Liver (tissue), 2 donors: ENCODE results near the gene TENT5C.

Source experiments
- CTCF ChIP-seq: fragments of 150-350 bp; IDR thresholded peaks from 2 replicates; pipeline ENCODE4 v1.5.1; 2017; ENCODE audit warnings: improper control_type of control experiment, low read depth, low read length; ENCODE audit not compliant: missing input control
- REST ChIP-seq: IDR thresholded peaks from 2 replicates; pipeline ENCODE4 v1.6.1; 2016; ENCODE audit warnings: antibody characterized with exemption, mild to moderate bottlenecking
- donor health status: healthy.

GRCh38 chr1:117586337-117586736, 19.5 kb upstream of the TENT5C start:
- TF ChIP-seq CTCF (no peak), REST (no peak)
